Measurements from ENCODE around the gene MBD2. TPM values are rescaled to one million over a fixed set of nuclear protein-coding genes. Genes with fewer than 3 reads are reported as not detected.

The MBD2 gene
- total and polyA plus RNA-seq, 4 donors = 9.2 to 16.2 (median 11.4) TPM

DNA sequence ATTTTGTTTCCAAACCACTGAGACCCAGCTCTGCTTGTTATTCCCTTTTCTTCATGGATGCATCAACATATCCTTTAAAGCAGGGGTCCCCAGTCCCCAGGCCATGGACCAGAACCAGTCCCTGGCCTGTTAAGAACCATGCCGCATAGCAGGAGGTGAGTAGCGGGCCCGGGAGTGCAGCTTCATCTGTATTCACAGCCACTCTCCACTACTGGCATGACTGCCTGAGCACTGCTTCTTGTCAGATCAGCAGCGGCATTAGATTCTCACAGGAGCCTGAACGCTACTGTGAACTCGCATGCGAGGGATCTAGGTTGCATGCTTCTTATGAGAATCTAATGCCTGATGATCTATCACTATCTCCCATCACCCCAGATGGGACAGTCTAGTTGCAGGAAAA lies 43.2 kb upstream of the MBD2 start:
- H3K4me3 ChIP-seq (ENCODE audit: low read depth in 1 of 3, low read length in 3 of 3) = no peak overlapping the region
- peaks cover 0 to 12% (median 6%) of the 10 kb centered on the region in 4 donors for H3K4me1 ChIP-seq (ENCODE audit: control insufficient read depth in 4 of 4, insufficient read depth in 4 of 4, low read length in 3 of 4)
- H3K9ac ChIP-seq (ENCODE audit: low read depth in 1 of 2, low read length in 2 of 2) = no peak overlapping the region
- no peaks in the 10 kb centered on the region for H3K9me3 ChIP-seq (ENCODE audit: control insufficient read depth in 4 of 4, low read length in 3 of 4)
- 96% methylated on average over 7 of the region's 7 CpGs for WGBS
- TF ChIP-seq RXRA (IDR thresholded peaks at IDR 0.05) = no peak
- TF ChIP-seq HNF4G (IDR thresholded peaks at IDR 0.05) = no peak
- TF ChIP-seq, protein P1, sequence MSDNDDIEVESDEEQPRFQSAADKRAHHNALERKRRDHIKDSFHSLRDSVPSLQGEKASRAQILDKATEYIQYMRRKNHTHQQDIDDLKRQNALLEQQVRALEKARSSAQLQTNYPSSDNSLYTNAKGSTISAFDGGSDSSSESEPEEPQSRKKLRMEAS (IDR thresholded peaks at IDR 0.05) = no peak
- no peak for TF ChIP-seq GABPA (IDR thresholded peaks at IDR 0.05 in 1 of 2, conservative IDR thresholded peaks at IDR 0.05 in 1 of 2)
- TF ChIP-seq FOXA2 (IDR thresholded peaks at IDR 0.05) = no peak
- TF ChIP-seq JUND (IDR thresholded peaks at IDR 0.05) = no peak
- TF ChIP-seq RAD21 (IDR thresholded peaks at IDR 0.05) = no peak
- no peak for TF ChIP-seq NR2F2 (IDR thresholded peaks at IDR 0.05)
- no peak for TF ChIP-seq ATF3 (IDR thresholded peaks at IDR 0.05)
- no peak for TF ChIP-seq FOXA1 (IDR thresholded peaks at IDR 0.05)
- TF ChIP-seq CTCF (IDR thresholded peaks at IDR 0.05; ENCODE audit: low read depth, low read length, missing input control) = no peak
- TF ChIP-seq, protein P2, sequence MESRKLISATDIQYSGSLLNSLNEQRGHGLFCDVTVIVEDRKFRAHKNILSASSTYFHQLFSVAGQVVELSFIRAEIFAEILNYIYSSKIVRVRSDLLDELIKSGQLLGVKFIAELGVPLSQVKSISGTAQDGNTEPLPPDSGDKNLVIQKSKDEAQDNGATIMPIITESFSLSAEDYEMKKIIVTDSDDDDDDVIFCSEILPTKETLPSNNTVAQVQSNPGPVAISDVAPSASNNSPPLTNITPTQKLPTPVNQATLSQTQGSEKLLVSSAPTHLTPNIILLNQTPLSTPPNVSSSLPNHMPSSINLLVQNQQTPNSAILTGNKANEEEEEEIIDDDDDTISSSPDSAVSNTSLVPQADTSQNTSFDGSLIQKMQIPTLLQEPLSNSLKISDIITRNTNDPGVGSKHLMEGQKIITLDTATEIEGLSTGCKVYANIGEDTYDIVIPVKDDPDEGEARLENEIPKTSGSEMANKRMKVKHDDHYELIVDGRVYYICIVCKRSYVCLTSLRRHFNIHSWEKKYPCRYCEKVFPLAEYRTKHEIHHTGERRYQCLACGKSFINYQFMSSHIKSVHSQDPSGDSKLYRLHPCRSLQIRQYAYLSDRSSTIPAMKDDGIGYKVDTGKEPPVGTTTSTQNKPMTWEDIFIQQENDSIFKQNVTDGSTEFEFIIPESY (IDR thresholded peaks at IDR 0.05) = no peak
- TF ChIP-seq TAF1 (conservative IDR thresholded peaks at IDR 0.05) = no peak
- no peaks in the 10 kb centered on the region for H3K27me3 ChIP-seq (ENCODE audit: control insufficient read depth in 4 of 4, insufficient read depth in 4 of 4, low read length in 3 of 4)
- H3K36me3 ChIP-seq (ENCODE audit: control insufficient read depth in 4 of 4, insufficient read depth in 3 of 4, low read depth in 1 of 4, low read length in 3 of 4) = no peaks in the 10 kb centered on the region
- DNase-seq (ENCODE audit: low spot score) = no peak
- H3K27ac ChIP-seq (ENCODE audit: low read depth in 1 of 2, low read length in 2 of 2) = no peak overlapping the region

DNA sequence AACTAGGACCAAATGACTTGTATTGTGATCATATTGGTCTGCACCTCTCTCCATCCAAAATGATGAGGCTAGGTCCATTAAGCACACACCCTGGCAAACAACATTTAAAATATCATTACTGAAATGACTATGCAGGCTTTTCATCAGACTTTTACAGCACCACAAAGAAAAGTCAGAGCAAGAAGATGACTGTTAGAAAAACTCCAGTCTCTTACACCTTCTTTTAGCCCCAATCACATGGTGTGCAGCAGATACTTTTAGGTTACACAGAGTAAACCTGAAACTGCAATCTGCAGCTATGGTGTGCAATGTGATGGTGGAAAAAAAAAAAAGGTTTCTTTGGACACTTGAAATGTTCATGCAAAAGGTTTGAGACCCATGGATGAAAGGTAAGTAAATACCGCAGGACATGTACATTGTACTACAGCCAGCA lies 39.5 kb upstream of the MBD2 start:
- no peak overlapping the region for H3K9ac ChIP-seq (ENCODE audit: low read depth in 1 of 2, low read length in 2 of 2)
- no peaks in the 10 kb centered on the region for H3K27me3 ChIP-seq (ENCODE audit: control insufficient read depth in 4 of 4, insufficient read depth in 4 of 4, low read length in 3 of 4)
- DNase-seq (ENCODE audit: low spot score) = no peak
- TF ChIP-seq GABPA (IDR thresholded peaks at IDR 0.05 in 1 of 2, conservative IDR thresholded peaks at IDR 0.05 in 1 of 2) (no peak), HNF4G (IDR thresholded peaks at IDR 0.05) (no peak), EGR1 (IDR thresholded peaks at IDR 0.05; ENCODE audit: low read depth in 2 of 2) (no peak), YY1 (IDR thresholded peaks at IDR 0.05) (no peak), JUND (IDR thresholded peaks at IDR 0.05) (no peak), REST (IDR thresholded peaks at IDR 0.05) (no peak), FOXA1 (IDR thresholded peaks at IDR 0.05) (no peak), HNF4A (conservative IDR thresholded peaks at IDR 0.05) (no peak), RAD21 (IDR thresholded peaks at IDR 0.05) (no peak), CTCF (IDR thresholded peaks at IDR 0.05; ENCODE audit: low read depth, low read length, missing input control) (no peak)
- TF ChIP-seq, protein P2 (IDR thresholded peaks at IDR 0.05) = no peak
- TF ChIP-seq, protein P1 (IDR thresholded peaks at IDR 0.05) = no peak
- 60% methylated on average over 1 of the region's 1 CpG for WGBS
- H3K4me1 ChIP-seq (ENCODE audit: control insufficient read depth in 4 of 4, insufficient read depth in 4 of 4, low read length in 3 of 4) = peaks cover 0 to 2% (median 0%) of the 10 kb centered on the region in 4 donors
- no peak overlapping the region for H3K4me3 ChIP-seq (ENCODE audit: low read depth in 1 of 3, low read length in 3 of 3)
- H3K27ac ChIP-seq (ENCODE audit: low read depth in 1 of 2, low read length in 2 of 2) = no peak overlapping the region
- H3K36me3 ChIP-seq (ENCODE audit: control insufficient read depth in 4 of 4, insufficient read depth in 3 of 4, low read depth in 1 of 4, low read length in 3 of 4) = no peaks in the 10 kb centered on the region
- H3K9me3 ChIP-seq (ENCODE audit: control insufficient read depth in 4 of 4, low read length in 3 of 4) = no peaks in the 10 kb centered on the region

All from liver (tissue), 9 donors.